ENCODE data around the gene TSPY1. TPM values are rescaled to one million over a fixed set of nuclear protein-coding genes. Genes with fewer than 3 reads are reported as not detected.

The TSPY1 gene
- total RNA-seq, result not detected in 2 replicates

GRCh38 chrY:9466655-9467054, at the start of gene TSPY1:
TSPY1 (plus strand) TSS chrY:9466955; CDS start chrY:9467001, 46 bp downstream.

GRCh38 chrY:9486967-9487366, 20.2 kb downstream of the TSPY1 start, which contains the start of gene TSPY9:
TSPY9 (plus strand) TSS chrY:9487267; CDS start chrY:9487313, 46 bp downstream.

Other genes with a start within 250 kb of the TSPY1 start
- not detected in 2 replicates for gene TSPY4, start 129.5 kb upstream of the TSPY1 start, total RNA-seq
- not detected in 2 replicates for gene TSPY8, start 109.2 kb upstream of the TSPY1 start, total RNA-seq
- gene TSPY3, start 68.5 kb upstream of the TSPY1 start, total RNA-seq, result not detected in 2 replicates
- not detected in 2 replicates for gene TSPY9, start 20.3 kb downstream of the TSPY1 start, total RNA-seq
- not detected in 2 replicates for gene TSPY10, start 60.9 kb downstream of the TSPY1 start, total RNA-seq